Endodermal cell (in vitro differentiated cells): ENCODE measurements around the gene FCRL6. TPM values are rescaled to one million over a fixed set of nuclear protein-coding genes. Genes with fewer than 3 reads are reported as not detected.

ENCODE experiments used
- DNase-seq: peaks from one replicate; pipeline ENCODE4 v3.0.0-alpha.2; 2017
- H3K27ac ChIP-seq: 2 replicates; pipeline ENCODE4 v1.5.1; 2013; ENCODE audit warnings: mild to moderate bottlenecking, low read depth, low read length, moderate library complexity
- H3K27me3 ChIP-seq: 2 replicates; pipeline ENCODE4 v1.6.1; 2013; ENCODE audit warnings: mild to moderate bottlenecking, low read length, moderate library complexity; ENCODE audit not compliant: insufficient read depth, control insufficient read depth, poor library complexity, severe bottlenecking
- H3K36me3 ChIP-seq: 2 replicates; pipeline ENCODE4 v1.7.0; 2013; ENCODE audit warnings: mild to moderate bottlenecking, low read length, moderate library complexity; ENCODE audit not compliant: control insufficient read depth, insufficient read depth
- H3K4me1 ChIP-seq: one replicate; pipeline ENCODE4 v1.7.0; 2013; ENCODE audit warnings: low read length; ENCODE audit not compliant: control insufficient read depth, insufficient read depth
- H3K4me3 ChIP-seq: 2 replicates; pipeline ENCODE4 v1.5.1; 2013; ENCODE audit warnings: mild to moderate bottlenecking, low read length, moderate library complexity
- H3K9ac ChIP-seq: 2 replicates; pipeline ENCODE4 v1.6.1; 2013; ENCODE audit warnings: mild to moderate bottlenecking, low read length, moderate library complexity; ENCODE audit not compliant: poor library complexity, severe bottlenecking; ENCODE audit errors: extremely low read depth
- H3K9me3 ChIP-seq: 2 replicates; pipeline ENCODE4 v1.6.1; 2013; ENCODE audit warnings: mild to moderate bottlenecking, low read length, moderate library complexity; ENCODE audit not compliant: control insufficient read depth
- H3K27ac Mint-ChIP-seq: 2 replicates; pipeline ENCODE4 v1.8.0; 2020; ENCODE audit warnings: mixed read lengths
- H3K27me3 Mint-ChIP-seq: 2 replicates; pipeline ENCODE4 v1.8.0; 2021; ENCODE audit warnings: mild to moderate bottlenecking, mixed read lengths; ENCODE audit not compliant: insufficient read depth
- H3K36me3 Mint-ChIP-seq: 2 replicates; pipeline ENCODE4 v1.8.0; 2020; ENCODE audit warnings: low read depth, mixed read lengths
- H3K4me1 Mint-ChIP-seq: 2 replicates; pipeline ENCODE4 v1.8.0; 2020; ENCODE audit warnings: mixed read lengths
- H3K4me3 Mint-ChIP-seq: 2 replicates; pipeline ENCODE4 v1.8.0; 2020; ENCODE audit warnings: mild to moderate bottlenecking, moderate library complexity, mixed read lengths
- H3K9me3 Mint-ChIP-seq: 2 replicates; pipeline ENCODE4 v1.8.0; 2020; ENCODE audit warnings: mild to moderate bottlenecking, mixed read lengths
- CTCF ChIP-seq: fragments of 200-600 bp; sonication (generic); conservative IDR thresholded peaks from 2 replicates; pipeline ENCODE4 v1.5.0; 2021; ENCODE audit warnings: antibody characterized with exemption, mild to moderate bottlenecking
- WGBS, 2 experiments: methylation state at CpG; one replicate each; pipeline versions ENCODE4 v1.1.5 to v1.1.7; 2013; ENCODE audit warnings: missing lambda C conversion rate in 2 of 2, mixed read lengths in 1 of 2; ENCODE audit not compliant: insufficient coverage in 1 of 2, insufficient read length in 1 of 2; 5-methylcytosine and 5-hydroxymethylcytosine counted together
- total RNA-seq, 2 donors: library from RNA; stranded (reverse); fragmentation: NEBNext Ultra II Directional in 1 of 2; extraction: Animal tissue kit (Norgen Biotek cat#: 25700) in 1 of 2; gene quantifications; 2 replicates in 1 of 2; 3 replicates in 1 of 2; pipeline ENCODE4 v1.2.1, GENCODE V29; 2021

The FCRL6 gene
- total RNA-seq, 2 donors from 2014 or later, result not detected

- no peak overlapping the region for H3K27ac ChIP-seq
- H3K9me3 Mint-ChIP-seq, result no peaks in the 10 kb centered on the region
- H3K27me3 ChIP-seq, result no peaks in the 10 kb centered on the region
- no peaks in the 10 kb centered on the region for H3K4me1 ChIP-seq
- peaks cover 16% of the 10 kb centered on the region for H3K4me1 Mint-ChIP-seq
- WGBS, 2 experiments, result 95 to 100% methylated on average over 4 to 11 of the region's 12 CpGs
- H3K9ac ChIP-seq, result no peak overlapping the region
- H3K9me3 ChIP-seq, result no peaks in the 10 kb centered on the region
- no peak overlapping the region for H3K4me3 ChIP-seq
- TF ChIP-seq CTCF, result no peak
- no peaks in the 10 kb centered on the region for H3K36me3 ChIP-seq
- no peak for DNase-seq
- H3K27ac Mint-ChIP-seq, result no peak overlapping the region
- H3K4me3 Mint-ChIP-seq, result peak overlapping the region; percentile 66
- H3K27me3 Mint-ChIP-seq, result peaks cover 9% of the 10 kb centered on the region
- peaks cover 8% of the 10 kb centered on the region for H3K36me3 Mint-ChIP-seq
Measured at GRCh38 chr1:159781992-159782391, 20.2 kb upstream of the FCRL6 start.

DNA sequence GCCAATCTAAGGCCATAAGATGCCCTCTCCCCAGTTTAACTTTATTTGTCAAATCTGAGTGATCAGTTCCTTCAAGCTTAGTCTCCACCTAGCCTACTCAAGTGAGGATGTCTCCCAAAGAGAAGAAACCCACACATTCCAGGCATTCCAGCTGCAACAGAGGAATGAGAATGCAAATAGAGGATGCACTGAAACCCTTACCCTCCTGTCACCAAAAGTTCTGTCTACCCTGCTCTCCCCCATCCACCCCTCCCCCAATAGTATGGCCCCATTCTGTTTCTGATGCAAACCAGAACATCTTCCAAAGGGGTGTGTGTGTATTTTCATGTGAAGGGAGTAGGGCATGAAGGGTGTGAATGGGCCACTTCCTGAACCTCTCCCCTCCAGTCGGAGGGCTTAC lies 18.4 kb upstream of the FCRL6 start:
- H3K27ac Mint-ChIP-seq, result no peak overlapping the region
- Histone ChIP-seq H3K36me3 (no peaks in the 10 kb centered on the region), H3K27me3 (no peaks in the 10 kb centered on the region), H3K4me3 (no peak overlapping the region), H3K9ac (no peak overlapping the region), H3K27ac (no peak overlapping the region), H3K9me3 (no peaks in the 10 kb centered on the region), H3K4me1 (no peaks in the 10 kb centered on the region)
- no peaks in the 10 kb centered on the region for H3K9me3 Mint-ChIP-seq
- peaks cover 8% of the 10 kb centered on the region for H3K36me3 Mint-ChIP-seq
- H3K4me3 Mint-ChIP-seq, result no peak overlapping the region
- peak; percentile 65 for DNase-seq
- WGBS, 2 experiments, result no CpG with 5 or more reads among the region's 1 CpG
- TF ChIP-seq CTCF, result no peak
- H3K27me3 Mint-ChIP-seq, result peaks cover 7% of the 10 kb centered on the region
- peaks cover 16% of the 10 kb centered on the region for H3K4me1 Mint-ChIP-seq

DNA sequence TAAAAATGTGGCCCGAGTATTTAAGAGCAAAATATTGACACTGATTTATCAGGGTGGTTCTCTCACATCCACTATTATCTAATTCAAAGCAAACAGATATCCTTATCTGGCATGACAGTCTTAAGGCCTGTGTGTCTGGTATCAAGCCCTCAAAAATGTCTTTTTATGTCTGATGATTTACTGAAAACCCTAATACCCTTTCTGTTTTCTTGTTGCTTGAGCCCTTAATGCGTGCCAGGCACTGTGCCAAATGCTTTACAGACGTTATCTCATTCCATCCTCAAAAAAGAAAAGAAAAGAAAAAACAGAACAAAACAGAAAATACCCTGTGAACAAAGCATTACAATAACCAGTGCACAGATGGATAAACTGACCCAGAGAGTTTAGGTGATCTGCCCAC lies 15.7 kb upstream of the FCRL6 start:
- Histone ChIP-seq H3K9ac (no peak overlapping the region), H3K27me3 (no peaks in the 10 kb centered on the region), H3K36me3 (no peaks in the 10 kb centered on the region), H3K9me3 (no peaks in the 10 kb centered on the region), H3K4me3 (no peak overlapping the region), H3K27ac (no peak overlapping the region), H3K4me1 (no peaks in the 10 kb centered on the region)
- peaks cover 7% of the 10 kb centered on the region for H3K4me1 Mint-ChIP-seq
- DNase-seq, result no peak
- no peak for TF ChIP-seq CTCF
- peaks cover 7% of the 10 kb centered on the region for H3K27me3 Mint-ChIP-seq
- H3K4me3 Mint-ChIP-seq, result no peak overlapping the region
- 82 to 86% methylated on average over 3 of the region's 3 CpGs for WGBS, 2 experiments
- peaks cover 8% of the 10 kb centered on the region for H3K36me3 Mint-ChIP-seq
- H3K27ac Mint-ChIP-seq, result no peak overlapping the region
- no peaks in the 10 kb centered on the region for H3K9me3 Mint-ChIP-seq
